ENCODE data around the gene SUN1.

DNA sequence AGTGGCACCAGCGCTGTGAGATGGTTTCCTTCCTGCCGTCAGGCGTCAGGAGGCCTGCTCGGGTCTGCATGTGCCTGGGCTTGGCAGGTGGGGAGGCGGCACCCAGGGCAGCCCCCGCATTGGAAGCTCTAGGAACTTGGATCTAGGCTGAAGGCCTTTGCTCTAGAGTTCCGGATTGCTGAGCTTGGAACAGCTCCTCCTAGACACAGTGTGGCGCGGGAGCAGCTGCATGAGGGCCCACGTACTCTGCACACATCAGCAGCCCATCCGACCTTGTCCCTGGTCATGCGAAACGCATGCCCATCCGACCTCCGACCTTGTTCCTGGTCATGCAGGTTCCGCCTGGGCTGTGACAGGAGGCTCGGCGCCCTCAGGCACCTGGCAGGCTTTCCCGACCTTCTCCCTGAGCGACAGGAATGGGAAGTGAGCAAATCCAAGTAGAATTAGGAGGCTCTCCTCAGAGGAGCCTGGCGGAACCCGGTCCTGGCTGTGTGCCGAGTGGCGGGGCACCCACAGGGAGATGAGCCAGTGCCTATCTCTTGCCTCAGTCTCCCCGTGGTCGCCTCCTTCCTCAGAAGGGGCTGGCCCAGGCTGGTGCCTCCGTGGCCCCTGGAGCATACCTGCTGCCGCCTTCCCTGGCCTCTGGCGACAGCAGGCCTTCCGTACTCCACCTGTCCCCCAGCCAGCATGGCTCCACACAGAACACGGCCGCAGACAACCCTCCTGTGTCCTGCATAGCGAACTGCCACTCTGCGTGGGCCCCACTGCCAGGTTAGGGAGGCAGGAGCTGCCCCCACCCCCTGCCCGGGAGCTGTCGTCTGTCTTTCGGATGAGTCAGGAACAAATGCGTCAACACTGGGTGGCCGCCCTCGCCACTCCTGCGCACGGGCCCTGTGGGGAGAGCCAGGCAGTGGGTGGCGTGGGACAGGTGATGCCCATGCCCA lies 56.1 kb downstream of the SUN1 start:
- TF ChIP-seq ZNF124 (CRISPR knock-in tag; IDR thresholded peaks at IDR 0.05) (no peak), FOXM1 (IDR thresholded peaks at IDR 0.05; ENCODE audit: low read depth) (no peak), FOXM1 (CRISPR knock-in tag; IDR thresholded peaks at IDR 0.05; ENCODE audit: low read depth) (no peak), NFIX (CRISPR knock-in tag; IDR thresholded peaks at IDR 0.05; ENCODE audit: low read depth) (no peak), HDAC2 (IDR thresholded peaks at IDR 0.05) (no peak), TBL1XR1 (IDR thresholded peaks at IDR 0.05; ENCODE audit: low read length in 2 of 2) (no peak), E2F4 (CRISPR knock-in tag; IDR thresholded peaks at IDR 0.05; ENCODE audit: low read depth) (no peak), CEBPG (CRISPR knock-in tag; IDR thresholded peaks at IDR 0.05) (no peak), CEBPG (tag; conservative IDR thresholded peaks at IDR 0.05 in 1 of 2, IDR thresholded peaks at IDR 0.05 in 1 of 2) (no peak), SOX6 (IDR thresholded peaks at IDR 0.05) (no peak), ZKSCAN8 (CRISPR knock-in tag; IDR thresholded peaks at IDR 0.05) (no peak)
- TF ChIP-seq, protein P1, sequence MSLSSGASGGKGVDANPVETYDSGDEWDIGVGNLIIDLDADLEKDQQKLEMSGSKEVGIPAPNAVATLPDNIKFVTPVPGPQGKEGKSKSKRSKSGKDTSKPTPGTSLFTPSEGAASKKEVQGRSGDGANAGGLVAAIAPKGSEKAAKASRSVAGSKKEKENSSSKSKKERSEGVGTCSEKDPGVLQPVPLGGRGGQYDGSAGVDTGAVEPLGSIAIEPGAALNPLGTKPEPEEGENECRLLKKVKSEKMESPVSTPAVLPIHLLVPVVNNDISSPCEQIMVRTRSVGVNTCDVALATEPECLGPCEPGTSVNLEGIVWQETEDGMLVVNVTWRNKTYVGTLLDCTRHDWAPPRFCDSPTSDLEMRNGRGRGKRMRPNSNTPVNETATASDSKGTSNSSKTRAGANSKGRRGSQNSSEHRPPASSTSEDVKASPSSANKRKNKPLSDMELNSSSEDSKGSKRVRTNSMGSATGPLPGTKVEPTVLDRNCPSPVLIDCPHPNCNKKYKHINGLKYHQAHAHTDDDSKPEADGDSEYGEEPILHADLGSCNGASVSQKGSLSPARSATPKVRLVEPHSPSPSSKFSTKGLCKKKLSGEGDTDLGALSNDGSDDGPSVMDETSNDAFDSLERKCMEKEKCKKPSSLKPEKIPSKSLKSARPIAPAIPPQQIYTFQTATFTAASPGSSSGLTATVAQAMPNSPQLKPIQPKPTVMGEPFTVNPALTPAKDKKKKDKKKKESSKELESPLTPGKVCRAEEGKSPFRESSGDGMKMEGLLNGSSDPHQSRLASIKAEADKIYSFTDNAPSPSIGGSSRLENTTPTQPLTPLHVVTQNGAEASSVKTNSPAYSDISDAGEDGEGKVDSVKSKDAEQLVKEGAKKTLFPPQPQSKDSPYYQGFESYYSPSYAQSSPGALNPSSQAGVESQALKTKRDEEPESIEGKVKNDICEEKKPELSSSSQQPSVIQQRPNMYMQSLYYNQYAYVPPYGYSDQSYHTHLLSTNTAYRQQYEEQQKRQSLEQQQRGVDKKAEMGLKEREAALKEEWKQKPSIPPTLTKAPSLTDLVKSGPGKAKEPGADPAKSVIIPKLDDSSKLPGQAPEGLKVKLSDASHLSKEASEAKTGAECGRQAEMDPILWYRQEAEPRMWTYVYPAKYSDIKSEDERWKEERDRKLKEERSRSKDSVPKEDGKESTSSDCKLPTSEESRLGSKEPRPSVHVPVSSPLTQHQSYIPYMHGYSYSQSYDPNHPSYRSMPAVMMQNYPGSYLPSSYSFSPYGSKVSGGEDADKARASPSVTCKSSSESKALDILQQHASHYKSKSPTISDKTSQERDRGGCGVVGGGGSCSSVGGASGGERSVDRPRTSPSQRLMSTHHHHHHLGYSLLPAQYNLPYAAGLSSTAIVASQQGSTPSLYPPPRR (CRISPR knock-in tag; IDR thresholded peaks at IDR 0.05; ENCODE audit: borderline replicate concordance) = no peak
